MCF 10A (cell line): ENCODE results near the gene SUSD3. TPM values are rescaled to one million over a fixed set of nuclear protein-coding genes. Genes with fewer than 3 reads are reported as not detected.
A peak's percentile ranks its signal among the peaks of the same experiment; 100 is the strongest.

ENCODE experiments used
- BruUV-seq: library from RNA; stranded (reverse); fragments of 400-500 nt; replicated peaks from 2 replicates; lab custom pipeline; 2021; lab: Mats Ljungman, UMichigan
- CTCF ChIA-PET: fragments of 300-600 bp; sonication (Branson Sonifier 250); formaldehyde crosslinking; extraction: SDS; loops from one replicate; lab custom pipeline; 2021; ENCODE audit warnings: antibody characterized with exemption, inconsistent platforms; lab: Yijun Ruan, JAX
- POLR2A ChIA-PET: fragments of 300-600, 350-650 bp; sonication (Branson Sonifier 250); formaldehyde crosslinking; extraction: SDS; loops from one replicate; lab custom pipeline; 2020; ENCODE audit warnings: antibody characterized with exemption, inconsistent platforms; lab: Yijun Ruan, JAX
- DNase-seq: peaks from one replicate; pipeline ENCODE4 v3.0.0-alpha.2; 2018; ENCODE audit not compliant: unreplicated experiment
- H3K27ac Mint-ChIP-seq: one replicate; pipeline ENCODE4 v1.8.0; 2022; ENCODE audit warnings: mild to moderate bottlenecking, low read depth, mixed read lengths; ENCODE audit not compliant: unreplicated experiment
- H3K27me3 Mint-ChIP-seq: one replicate; pipeline ENCODE4 v1.8.0; 2022; ENCODE audit warnings: mixed read lengths; ENCODE audit not compliant: insufficient read depth, unreplicated experiment
- H3K36me3 Mint-ChIP-seq: one replicate; pipeline ENCODE4 v1.8.0; 2022; ENCODE audit warnings: mild to moderate bottlenecking, moderate library complexity, mixed read lengths; ENCODE audit not compliant: insufficient read depth, unreplicated experiment
- H3K4me1 Mint-ChIP-seq: one replicate; pipeline ENCODE4 v1.8.0; 2022; ENCODE audit warnings: mixed read lengths; ENCODE audit not compliant: insufficient read depth, unreplicated experiment
- H3K4me3 Mint-ChIP-seq: one replicate; pipeline ENCODE4 v1.8.0; 2022; ENCODE audit warnings: mild to moderate bottlenecking, moderate library complexity, mixed read lengths; ENCODE audit not compliant: unreplicated experiment
- H3K9me3 Mint-ChIP-seq: one replicate; pipeline ENCODE4 v1.8.0; 2022; ENCODE audit warnings: mixed read lengths; ENCODE audit not compliant: unreplicated experiment
- intact Hi-C: fragments of 100-400 bp; cut with micrococcal nuclease; formaldehyde crosslinking; loops from 2 replicates; pipeline ENCODE4 v1.14.1; 2022
- total RNA-seq: library from RNA; stranded (reverse); gene quantifications from 2 replicates; pipeline ENCODE4 v1.2.3, GENCODE V29; 2022
- TF ChIP-seq, protein P1 (sequence below): fragments of 200-600 bp; IDR thresholded peaks from one replicate; pipeline ENCODE4 v1.8.0; 2022; ENCODE audit warnings: antibody characterized with exemption, mild to moderate bottlenecking; ENCODE audit not compliant: unreplicated experiment

SUSD3 gene
- total RNA-seq, 1 experiment from 2014 or later = not detected

DNA sequence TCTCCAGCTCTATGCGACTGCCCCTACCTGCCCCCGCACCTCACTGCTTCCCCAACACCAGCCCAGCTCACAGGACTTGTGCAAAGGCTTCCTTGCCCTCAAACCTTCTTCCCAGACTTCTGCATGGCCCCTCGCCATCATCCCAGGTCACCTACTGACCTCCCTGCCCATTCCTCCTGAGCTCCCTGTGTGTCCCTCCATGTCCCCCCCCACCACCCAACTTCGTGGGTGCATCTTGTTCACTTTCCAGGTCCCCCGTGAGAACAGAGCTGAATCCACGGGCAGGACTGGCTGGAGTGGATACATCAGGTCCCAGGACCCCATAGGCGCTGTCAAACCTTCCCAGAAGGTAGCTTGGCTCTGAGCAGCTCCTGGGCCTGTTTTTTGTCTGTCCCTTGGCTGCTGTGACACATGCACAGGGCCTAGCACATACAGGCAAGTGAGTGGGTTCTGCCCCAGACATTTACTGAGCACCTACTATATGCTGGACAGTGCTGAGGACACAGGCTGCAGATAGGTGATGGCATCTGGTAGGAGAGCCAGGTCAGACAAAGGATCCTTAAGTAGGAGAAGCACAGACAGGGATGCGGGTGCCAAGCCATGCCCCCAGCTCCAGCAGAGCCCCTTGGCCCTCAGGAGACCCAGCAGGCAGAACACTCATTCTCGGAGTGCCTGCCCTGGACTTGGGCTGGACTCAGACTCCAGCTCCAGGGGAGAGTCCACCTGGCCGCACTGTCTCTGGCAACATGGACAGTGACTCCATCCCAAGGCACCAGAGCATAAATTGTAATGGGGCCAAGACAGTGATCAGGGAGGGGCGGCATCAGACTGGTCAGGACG, 60.6 kb downstream of the SUSD3 start:
- H3K4me3 Mint-ChIP-seq = peak overlapping the region; percentile 45
- H3K9me3 Mint-ChIP-seq = no peaks in the 10 kb centered on the region
- DNase-seq = no peak
- H3K4me1 Mint-ChIP-seq = peaks cover 22% of the 10 kb centered on the region
- H3K27me3 Mint-ChIP-seq = no peaks in the 10 kb centered on the region
- H3K27ac Mint-ChIP-seq = peak overlapping the region; percentile 94
- POLR2A ChIA-PET = interaction anchor here (0.9 to 3.7 kb wide), 12 partner anchors 8 to 447 kb away, joined by 3 to 49 read pairs (median 6); partner anchors contain the start of genes CARD19, FAM120AOS and NINJ1
- BruUV-seq = no TSS peak
- TF ChIP-seq, protein P1, sequence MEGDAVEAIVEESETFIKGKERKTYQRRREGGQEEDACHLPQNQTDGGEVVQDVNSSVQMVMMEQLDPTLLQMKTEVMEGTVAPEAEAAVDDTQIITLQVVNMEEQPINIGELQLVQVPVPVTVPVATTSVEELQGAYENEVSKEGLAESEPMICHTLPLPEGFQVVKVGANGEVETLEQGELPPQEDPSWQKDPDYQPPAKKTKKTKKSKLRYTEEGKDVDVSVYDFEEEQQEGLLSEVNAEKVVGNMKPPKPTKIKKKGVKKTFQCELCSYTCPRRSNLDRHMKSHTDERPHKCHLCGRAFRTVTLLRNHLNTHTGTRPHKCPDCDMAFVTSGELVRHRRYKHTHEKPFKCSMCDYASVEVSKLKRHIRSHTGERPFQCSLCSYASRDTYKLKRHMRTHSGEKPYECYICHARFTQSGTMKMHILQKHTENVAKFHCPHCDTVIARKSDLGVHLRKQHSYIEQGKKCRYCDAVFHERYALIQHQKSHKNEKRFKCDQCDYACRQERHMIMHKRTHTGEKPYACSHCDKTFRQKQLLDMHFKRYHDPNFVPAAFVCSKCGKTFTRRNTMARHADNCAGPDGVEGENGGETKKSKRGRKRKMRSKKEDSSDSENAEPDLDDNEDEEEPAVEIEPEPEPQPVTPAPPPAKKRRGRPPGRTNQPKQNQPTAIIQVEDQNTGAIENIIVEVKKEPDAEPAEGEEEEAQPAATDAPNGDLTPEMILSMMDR = no peak
- CTCF ChIA-PET = interaction anchor here (0.6 to 3.7 kb wide), 11 partner anchors 10 to 532 kb away, joined by 3 to 26 read pairs (median 4); no protein-coding TSS in a partner anchor
- intact Hi-C loops = no loop called here
- H3K36me3 Mint-ChIP-seq = peaks cover 45% of the 10 kb centered on the region

DNA sequence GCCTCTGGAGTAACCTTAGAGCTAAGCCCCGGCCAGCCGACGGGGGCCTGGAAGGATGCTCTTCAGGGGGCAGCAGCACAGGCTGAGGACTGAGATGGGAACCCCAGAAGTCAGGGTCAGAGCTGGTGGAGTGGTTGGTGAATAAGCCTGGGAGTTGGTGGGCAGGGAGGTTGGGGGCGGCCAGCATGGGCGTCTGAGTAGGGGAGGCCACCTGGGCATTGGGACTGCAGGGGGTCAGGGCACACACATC, 61.1 kb downstream of the SUSD3 start:
- ChIA-PET CTCF (interaction anchor here (0.6 to 3.7 kb wide), 10 partner anchors 11 to 532 kb away, joined by 3 to 26 read pairs (median 4); no protein-coding TSS in a partner anchor), POLR2A (interaction anchor here (0.6 to 3.7 kb wide), 16 partner anchors 9 to 447 kb away, joined by 3 to 49 read pairs (median 4); partner anchors contain the start of genes CARD19, FAM120AOS and NINJ1)
- H3K4me1 Mint-ChIP-seq = peaks cover 22% of the 10 kb centered on the region
- H3K4me3 Mint-ChIP-seq = peak overlapping the region; percentile 45
- H3K9me3 Mint-ChIP-seq = no peaks in the 10 kb centered on the region
- no TSS peak for BruUV-seq
- H3K27ac Mint-ChIP-seq = peak overlapping the region; percentile 94
- no peak for DNase-seq
- no peaks in the 10 kb centered on the region for H3K27me3 Mint-ChIP-seq
- peaks cover 50% of the 10 kb centered on the region for H3K36me3 Mint-ChIP-seq
- intact Hi-C loops = no loop called here
- TF ChIP-seq, protein P1 = no peak

DNA sequence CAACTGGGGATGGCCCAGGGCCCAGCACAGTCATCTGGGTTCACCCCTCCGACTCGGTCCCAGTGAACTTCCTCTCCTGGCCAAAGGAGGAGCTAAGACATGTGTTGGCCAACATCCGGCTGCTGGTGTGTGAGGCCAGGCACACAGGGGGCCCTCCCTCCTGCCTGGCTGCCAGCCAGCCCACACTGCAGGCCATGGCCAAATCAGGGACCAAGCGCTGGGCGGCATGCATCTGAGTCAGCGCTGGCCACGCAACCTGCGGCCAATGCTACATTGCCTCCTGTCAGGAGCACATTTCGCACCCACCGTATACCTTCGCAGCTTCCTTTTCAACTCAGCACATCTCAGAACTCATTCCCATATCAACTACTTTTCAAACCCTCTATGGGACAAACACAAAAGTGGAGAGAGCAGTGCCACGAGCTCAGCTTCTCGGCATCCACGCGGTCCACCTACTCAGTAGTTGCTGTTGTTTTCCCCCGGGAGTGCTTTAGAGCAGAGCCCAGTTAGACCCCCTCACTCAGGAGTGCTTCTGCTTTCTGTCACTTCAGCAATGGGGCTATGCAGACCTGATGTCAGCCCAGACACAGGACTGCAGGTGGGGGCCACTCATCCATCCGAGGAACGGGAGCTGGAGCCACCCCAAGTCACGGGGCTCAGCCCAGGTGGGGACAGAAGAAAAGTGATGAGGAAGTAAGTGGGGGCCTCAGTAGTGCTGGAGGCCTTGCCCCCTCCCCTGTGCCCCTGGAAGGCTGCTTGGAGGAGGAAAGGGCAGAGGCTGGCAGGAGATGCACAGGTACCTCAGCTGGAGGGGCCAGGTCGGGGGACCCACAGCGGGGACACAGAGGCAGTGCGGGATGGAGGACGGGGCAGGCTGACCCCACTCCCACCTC, 61.7 kb downstream of the SUSD3 start:
- H3K4me1 Mint-ChIP-seq = peaks cover 22% of the 10 kb centered on the region
- POLR2A ChIA-PET = interaction anchor here (0.6 to 3.7 kb wide), 19 partner anchors 9 to 446 kb away, joined by 3 to 49 read pairs (median 4); partner anchors contain the start of genes CARD19, FAM120AOS and NINJ1

More for the DNA sequence above, 61.7 kb downstream of the SUSD3 start:
- DNase-seq = peak; percentile 99
- CTCF ChIA-PET = interaction anchor here (0.7 to 3.7 kb wide), 8 partner anchors 12 to 183 kb away, joined by 3 to 26 read pairs (median 4); no protein-coding TSS in a partner anchor
- intact Hi-C loops = loop anchor here (1.0 kb wide), 1 partner anchor 12 kb away; no protein-coding TSS in a partner anchor
- Mint-ChIP-seq H3K27me3 (no peaks in the 10 kb centered on the region), H3K36me3 (peaks cover 56% of the 10 kb centered on the region), H3K27ac (peak overlapping the region; percentile 94), H3K9me3 (no peaks in the 10 kb centered on the region), H3K4me3 (peak overlapping the region; percentile 45)
- TF ChIP-seq, protein P1 = peak; percentile 29
- BruUV-seq = TSS peak; percentile 93
